ENCODE data around the gene RPN2. TPM values are rescaled to one million over a fixed set of nuclear protein-coding genes. Genes with fewer than 3 reads are reported as not detected.

The RPN2 gene
- total and polyA plus RNA-seq, 9 of the 15 experiments (the other 6 are each of a cell fraction or from before 2014, with no cell fraction given): 168 to 548 (median 325) TPM

GRCh38 chr20:37256286-37256685 is 77.2 kb downstream of the RPN2 start:
- no peaks in the 10 kb centered on the region for H3K9me3 ChIP-seq (replicated peaks; ENCODE audit: control insufficient read depth, insufficient read depth, low read depth, low read length)
- H4K20me1 ChIP-seq (replicated peaks; ENCODE audit: control insufficient read depth, insufficient read depth, low read length): peaks cover 4% of the 10 kb centered on the region; the same call in 1 of the 2 replicates
- no peaks in the 10 kb centered on the region for H3K9me1 ChIP-seq (ENCODE audit: control insufficient read depth, insufficient read depth, low read length)
- H3K4me1 ChIP-seq (replicated peaks in 1 of 2; ENCODE audit: control insufficient read depth in 2 of 2, insufficient read depth in 2 of 2, low read length in 2 of 2): peaks cover 0 to 11% of the 10 kb centered on the region in 2 experiments; a peak in 2 of 5 replicates
- H3K4me3 ChIP-seq: no peak overlapping the region
- H3K79me2 ChIP-seq (ENCODE audit: control insufficient read depth, insufficient read depth, low read length): no peaks in the 10 kb centered on the region
- H3K9ac ChIP-seq (ENCODE audit: insufficient read depth in 1 of 2, low read depth in 2 of 2, low read length in 2 of 2): 0 out of 4 replicates have a peak overlapping the region, but pooled peaks of 1 of the 2 experiments have one; percentile 41
- in situ Hi-C loops (cut with MboI): loop anchor here (10.0 kb wide), 1 partner anchor 279 kb away; no protein-coding TSS in a partner anchor
- no peak for ATAC-seq
- H3K4me2 ChIP-seq (ENCODE audit: insufficient read depth, low read length): no peak overlapping the region
- H3K36me3 ChIP-seq (ENCODE audit: control insufficient read depth, insufficient read depth, low read length): no peaks in the 10 kb centered on the region
- H3K27ac ChIP-seq (ENCODE audit: extremely low read depth, low read depth, low read length): no peak overlapping the region
- intact Hi-C loops (cut with micrococcal nuclease): no loop called here
- no peak overlapping the region for H2AFZ ChIP-seq (ENCODE audit: low read depth, low read length)
- H3K27me3 ChIP-seq (ENCODE audit: control insufficient read depth in 2 of 2, insufficient read depth in 2 of 2, low read length in 2 of 2): peaks cover 31 to 77% of the 10 kb centered on the region in 2 experiments
- FAIRE-seq: no peak
- BruUV-seq (replicated peaks): no TSS peak
- 2% methylated on average over 11 of the region's 11 CpGs for WGBS (ENCODE audit: insufficient coverage, low coverage, missing lambda C conversion rate)
- peak in 1 of 4 experiments; percentile 32 for DNase-seq (ENCODE audit: extremely low read depth in 1 of 4, low spot score in 3 of 4)
- CTCF ChIA-PET (ENCODE audit: low intra/inter-chr PET ratio): no interaction called here
- POLR2A ChIA-PET: interaction anchor here (0.6 to 1.2 kb wide), 5 partner anchors 10 to 384 kb away, joined by 3 read pairs; no protein-coding TSS in a partner anchor
- peak; percentile 48; the same call in 1 of the 2 replicates for TF ChIP-seq NR2C2 (CRISPR knock-in tag; IDR thresholded peaks at IDR 0.05)
- TF ChIP-seq NR2C2 (tag; IDR thresholded peaks at IDR 0.05): peak; percentile 67; the same call in 1 of the 2 replicates
- TF ChIP-seq HMGXB4 (CRISPR knock-in tag; IDR thresholded peaks at IDR 0.05): no peak
- TF ChIP-seq ZNF133 (CRISPR knock-in tag; IDR thresholded peaks at IDR 0.05): no peak
- no peak for TF ChIP-seq E2F3 (CRISPR knock-in tag; IDR thresholded peaks at IDR 0.05)
- peak in 1 of 3 experiments; percentile 51; a peak in 1 of 6 replicates for TF ChIP-seq ZBTB11 (CRISPR knock-in tag; IDR thresholded peaks at IDR 0.05)
- TF ChIP-seq TFAP4 (CRISPR knock-in tag; IDR thresholded peaks at IDR 0.05; ENCODE audit: borderline replicate concordance): peak; percentile 56; the same call in 1 of the 2 replicates
- TF ChIP-seq NR2C1 (IDR thresholded peaks at IDR 0.05): 0 out of 2 replicates have a peak, but pooled peaks have one; percentile 18
- peak; percentile 39; the same call in 1 of the 2 replicates for TF ChIP-seq NR2C1 (tag; IDR thresholded peaks at IDR 0.05)
- TF ChIP-seq GABPA (tag; conservative IDR thresholded peaks at IDR 0.05; ENCODE audit: low read depth): peak; percentile 52; the same call in 1 of the 2 replicates
- 0 out of 2 replicates have a peak, but pooled peaks have one; percentile 9 for TF ChIP-seq ETV1 (tag; conservative IDR thresholded peaks at IDR 0.05; ENCODE audit: low read depth)
